Mononuclear cell (primary cell): Measurements from ENCODE around the gene ADGRG7. TPM values are rescaled to one million over a fixed set of nuclear protein-coding genes. Genes with fewer than 3 reads are reported as not detected.

Source experiments
- H3K27me3 ChIP-seq: 2 replicates; pipeline ENCODE4 v1.6.0; 2011; ENCODE audit warnings: low read length, control low read depth; ENCODE audit not compliant: insufficient read depth
- H3K4me1 ChIP-seq: 2 replicates; pipeline ENCODE4 v1.5.1; 2011; ENCODE audit warnings: mild to moderate bottlenecking, low read length, control low read depth; ENCODE audit not compliant: insufficient read depth
- H3K4me3 ChIP-seq: 2 replicates; pipeline ENCODE4 v1.5.1; 2011; ENCODE audit warnings: mild to moderate bottlenecking, low read length, moderate library complexity
- H3K9me3 ChIP-seq: 2 replicates; pipeline ENCODE4 v1.5.1; 2011; ENCODE audit warnings: low read depth, mild to moderate bottlenecking, control low read depth, low read length
- total RNA-seq: library from RNA; depleted of rRNA; stranded (reverse); fragments of >200 nt; gene quantifications from one replicate; pipeline ENCODE4 v1.2.3, GENCODE V29; 2012

The ADGRG7 gene
- total RNA-seq, 1 donor, result not detected

DNA sequence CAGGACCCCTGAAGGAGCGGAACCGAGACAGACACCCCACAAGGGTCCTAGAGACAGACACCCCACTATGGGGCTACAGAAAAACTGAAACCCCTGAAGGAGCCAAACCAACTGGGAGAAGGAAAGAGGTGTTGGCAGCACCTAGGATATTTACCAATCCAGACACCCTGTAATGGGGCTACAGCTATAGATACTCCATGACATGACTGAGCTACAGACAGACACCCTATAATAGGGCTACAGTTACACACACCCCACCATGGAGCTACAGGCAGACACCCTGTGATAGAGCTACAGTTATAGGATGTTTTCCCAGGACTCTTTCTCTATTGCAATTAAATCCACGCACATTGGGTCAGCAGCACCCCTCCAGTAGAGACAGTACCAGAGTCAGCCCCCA lies 22.6 kb upstream of the ADGRG7 start:
- no peak overlapping the region for H3K4me3 ChIP-seq
- no peaks in the 10 kb centered on the region for H3K9me3 ChIP-seq
- no peaks in the 10 kb centered on the region for H3K4me1 ChIP-seq
- no peaks in the 10 kb centered on the region for H3K27me3 ChIP-seq

DNA sequence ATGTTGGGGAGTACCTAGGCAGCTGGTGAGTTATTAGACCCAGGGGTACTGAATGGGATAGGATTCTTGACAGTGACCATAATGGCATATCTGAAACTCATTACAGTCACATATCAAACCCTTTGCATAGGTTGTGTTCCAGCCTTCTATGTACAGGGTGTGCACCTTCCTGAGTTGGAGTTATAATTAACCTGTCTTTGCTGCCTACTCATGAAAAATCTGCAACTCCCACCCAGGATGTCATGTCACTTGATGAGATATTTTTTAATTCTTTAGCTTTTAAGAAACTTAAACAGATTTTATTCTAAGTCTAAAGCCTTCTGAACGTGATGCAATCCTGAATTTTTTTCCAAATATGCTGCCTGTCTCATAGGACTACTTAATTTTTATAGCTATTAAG lies 21.1 kb upstream of the ADGRG7 start:
- H3K4me3 ChIP-seq, result no peak overlapping the region
- H3K9me3 ChIP-seq, result no peaks in the 10 kb centered on the region
- no peaks in the 10 kb centered on the region for H3K27me3 ChIP-seq
- H3K4me1 ChIP-seq, result no peaks in the 10 kb centered on the region

DNA sequence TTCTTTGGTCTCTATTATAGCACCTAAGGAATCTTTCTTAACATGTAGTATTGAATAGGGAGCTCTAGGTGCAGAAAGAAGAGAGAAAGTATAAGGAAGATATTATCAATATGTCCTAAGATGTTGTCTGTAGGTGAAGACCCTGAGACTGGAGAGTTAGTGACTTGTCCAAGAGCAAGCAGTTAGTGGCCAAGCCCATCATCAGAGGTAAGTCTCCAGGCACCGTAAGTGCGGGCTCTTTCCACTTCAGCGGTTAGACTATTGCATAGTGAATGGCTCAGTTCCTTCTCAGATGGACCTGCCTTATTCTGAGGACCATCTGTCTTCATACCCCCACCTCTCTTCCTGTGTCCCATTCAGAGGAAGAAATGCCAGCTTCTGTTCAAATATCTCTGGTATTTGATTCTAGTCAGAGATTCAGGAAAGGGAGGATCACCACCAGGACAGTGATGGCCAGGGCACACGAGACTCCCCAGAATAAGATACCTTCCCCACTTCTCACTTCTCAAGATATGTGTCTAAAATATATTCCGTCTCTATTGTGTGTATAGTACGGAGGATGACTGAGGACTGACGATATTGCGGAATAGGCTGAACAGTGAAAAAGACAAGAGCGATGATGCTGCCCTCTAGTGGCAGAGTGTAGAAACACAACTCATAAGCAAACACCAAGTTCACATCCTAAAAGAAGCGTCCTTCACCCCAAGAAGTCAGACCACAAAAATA lies 19.1 kb upstream of the ADGRG7 start:
- Histone ChIP-seq H3K4me3 (no peak overlapping the region), H3K9me3 (no peaks in the 10 kb centered on the region), H3K4me1 (no peaks in the 10 kb centered on the region), H3K27me3 (no peaks in the 10 kb centered on the region)

DNA sequence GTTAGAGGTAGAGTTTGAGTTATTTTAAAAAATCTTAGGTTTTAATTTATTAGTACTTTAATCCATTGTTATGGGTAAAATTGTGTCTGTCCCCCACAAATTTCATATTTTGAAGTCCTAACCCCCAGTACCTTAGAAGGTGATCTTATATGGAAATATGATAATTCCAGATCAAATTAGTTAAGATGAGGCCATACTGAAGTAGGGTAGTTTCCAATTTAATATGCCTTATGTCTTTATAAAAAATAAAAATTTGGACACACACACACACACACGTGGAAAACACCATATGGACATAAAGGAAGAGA lies 18.6 kb upstream of the ADGRG7 start:
- Histone ChIP-seq H3K4me1 (no peaks in the 10 kb centered on the region), H3K4me3 (no peak overlapping the region), H3K9me3 (no peaks in the 10 kb centered on the region), H3K27me3 (no peaks in the 10 kb centered on the region)

DNA sequence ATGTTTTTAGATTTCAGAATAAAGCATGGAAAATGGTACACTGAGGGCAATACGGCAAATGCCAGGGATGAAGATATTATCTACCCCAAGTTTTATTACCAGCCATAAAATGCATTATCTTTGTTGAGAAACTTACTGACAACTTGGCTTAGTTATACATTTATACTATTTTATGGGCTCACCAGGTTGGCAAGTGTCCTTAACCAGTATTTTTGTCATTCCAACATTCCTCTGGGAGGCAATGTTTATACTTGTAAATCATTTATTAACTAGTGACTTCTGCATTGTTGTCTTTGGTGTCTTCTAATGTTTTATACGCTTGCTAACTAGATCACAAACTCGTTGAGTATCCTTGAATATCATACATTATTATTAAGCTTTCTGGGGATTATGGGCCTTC lies 18.0 kb upstream of the ADGRG7 start:
- H3K4me1 ChIP-seq, result no peaks in the 10 kb centered on the region
- no peak overlapping the region for H3K4me3 ChIP-seq
- no peaks in the 10 kb centered on the region for H3K9me3 ChIP-seq
- H3K27me3 ChIP-seq, result no peaks in the 10 kb centered on the region

DNA sequence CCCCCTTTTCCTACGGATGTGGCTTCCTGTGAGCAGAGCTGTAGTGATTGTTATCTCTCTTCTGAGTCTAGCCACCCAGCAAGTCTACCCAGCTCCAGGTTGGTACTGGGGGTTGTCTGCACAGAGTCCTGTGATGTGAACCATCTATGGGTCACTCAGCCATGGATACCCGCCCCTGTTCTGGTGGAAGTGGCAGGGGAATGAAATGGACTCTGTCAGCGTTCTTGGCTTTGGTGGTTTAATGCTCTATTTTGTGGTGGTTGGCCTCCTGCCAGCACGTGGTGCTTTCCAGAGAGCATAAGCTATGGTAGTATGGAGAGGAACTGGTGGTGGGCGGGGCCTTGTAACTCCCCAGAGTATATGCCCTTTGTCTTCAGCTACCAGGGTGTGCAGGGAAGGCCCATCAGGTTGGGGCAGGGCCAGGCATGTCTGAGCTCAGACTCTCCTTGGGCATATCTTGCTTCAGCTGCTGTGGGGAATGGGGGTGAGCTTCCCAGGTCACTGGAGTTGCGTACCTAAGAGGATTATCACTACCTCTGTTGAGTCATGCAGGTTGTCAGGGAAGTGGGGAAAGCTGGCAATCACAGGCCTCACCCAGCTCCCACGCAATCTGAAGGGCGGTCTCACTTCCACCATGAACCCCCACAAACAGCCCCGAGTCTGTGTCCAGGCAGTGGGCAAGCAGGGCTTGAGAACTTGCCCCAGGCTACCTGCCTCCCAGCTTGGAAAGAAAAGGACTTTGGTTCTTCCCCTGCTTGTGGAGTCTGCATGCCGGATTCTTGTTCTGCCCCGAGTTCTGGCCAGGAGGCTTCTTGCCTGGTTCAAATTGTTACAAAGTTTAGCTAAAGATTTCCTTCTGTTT lies 9.0 kb upstream of the ADGRG7 start:
- Histone ChIP-seq H3K4me3 (no peak overlapping the region), H3K4me1 (peaks cover 17% of the 10 kb centered on the region), H3K9me3 (no peaks in the 10 kb centered on the region), H3K27me3 (no peaks in the 10 kb centered on the region)

DNA sequence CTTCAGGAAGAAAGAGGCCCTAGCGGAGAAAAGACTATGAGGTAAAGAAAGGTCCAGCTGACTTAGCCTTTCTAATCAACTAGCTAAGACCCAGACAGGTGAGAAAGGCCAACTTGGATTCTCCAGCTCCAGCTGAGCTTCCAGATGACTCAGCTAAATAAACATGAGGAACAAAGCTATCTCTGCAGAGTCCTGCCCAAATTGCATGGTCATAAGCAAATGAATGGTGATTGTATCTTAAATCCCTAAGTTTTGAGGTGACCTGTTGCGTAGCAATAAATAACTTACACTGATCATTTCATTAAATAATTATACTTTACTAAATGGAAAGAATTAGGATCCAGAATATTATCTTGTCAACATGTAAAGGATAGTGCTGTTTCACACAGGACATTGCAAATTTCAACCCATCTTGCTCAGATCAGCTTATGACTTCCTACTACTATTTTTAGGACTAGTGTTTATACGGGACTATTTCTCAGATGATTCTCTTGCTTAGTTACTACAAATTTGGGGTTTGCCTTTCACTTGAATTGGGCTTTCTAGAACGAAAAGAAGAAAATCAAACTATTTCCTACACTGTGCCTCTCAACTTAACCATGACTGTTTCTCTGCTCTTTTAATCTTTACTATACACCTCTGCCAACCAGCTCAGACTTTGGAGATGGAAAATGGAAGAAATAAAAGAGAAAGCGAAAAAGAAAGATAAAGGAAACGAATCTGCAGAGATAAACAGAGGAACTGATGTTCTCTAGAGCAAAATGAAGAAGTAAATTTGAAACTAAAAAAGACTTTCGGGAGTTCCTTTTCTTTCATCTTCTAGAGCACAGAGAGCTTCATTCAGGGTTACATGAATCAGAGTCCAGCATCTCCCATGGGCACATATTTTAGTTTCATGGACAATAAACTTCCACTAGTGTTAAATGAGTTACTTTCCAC lies 6.6 kb upstream of the ADGRG7 start:
- H3K4me3 ChIP-seq, result no peak overlapping the region
- H3K4me1 ChIP-seq, result peaks cover 17% of the 10 kb centered on the region
- H3K9me3 ChIP-seq, result no peaks in the 10 kb centered on the region
- no peaks in the 10 kb centered on the region for H3K27me3 ChIP-seq

DNA sequence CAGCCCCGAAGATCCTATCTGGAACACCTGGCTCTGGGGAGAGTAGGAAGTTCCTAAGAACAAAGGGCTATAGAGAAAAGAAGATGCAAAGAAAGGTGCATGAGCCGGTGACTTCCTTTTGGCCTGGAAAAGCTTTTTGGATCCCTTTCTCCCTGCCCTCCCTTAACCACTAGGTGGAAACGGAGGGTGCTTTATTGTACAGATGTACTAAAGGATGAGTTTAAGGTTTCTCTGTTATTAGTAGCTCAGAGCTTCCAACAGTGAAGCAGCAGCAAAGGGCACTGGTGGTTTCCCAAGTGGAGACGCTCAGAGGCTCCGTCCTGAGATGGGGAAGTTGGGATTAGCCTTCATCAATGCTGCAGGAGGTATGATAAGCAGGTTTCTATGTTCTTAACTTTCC lies 5.9 kb upstream of the ADGRG7 start:
- peaks cover 17% of the 10 kb centered on the region for H3K4me1 ChIP-seq
- no peaks in the 10 kb centered on the region for H3K9me3 ChIP-seq
- no peak overlapping the region for H3K4me3 ChIP-seq
- H3K27me3 ChIP-seq, result no peaks in the 10 kb centered on the region

DNA sequence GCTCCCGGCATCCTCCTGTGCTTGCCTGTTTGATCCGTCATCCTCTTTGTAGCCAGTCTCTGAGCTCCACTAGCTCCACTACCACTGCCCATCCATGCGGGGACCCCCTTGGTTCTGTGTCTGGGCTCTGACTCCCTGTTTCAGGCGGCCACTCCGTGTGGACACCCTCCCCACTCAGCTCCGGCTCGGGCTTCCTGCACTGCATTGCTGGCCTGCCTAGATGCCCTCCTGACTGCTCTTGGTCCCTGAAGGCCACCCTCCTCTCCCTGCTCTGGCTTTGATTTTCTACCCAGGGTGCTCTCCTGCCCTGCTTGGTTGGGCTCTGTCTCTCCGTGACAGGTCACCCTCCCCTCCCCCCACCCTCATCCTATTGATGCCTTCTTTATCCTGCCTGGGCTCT lies 4.0 kb upstream of the ADGRG7 start:
- Histone ChIP-seq H3K4me1 (peaks cover 17% of the 10 kb centered on the region), H3K4me3 (no peak overlapping the region), H3K9me3 (no peaks in the 10 kb centered on the region), H3K27me3 (no peaks in the 10 kb centered on the region)

DNA sequence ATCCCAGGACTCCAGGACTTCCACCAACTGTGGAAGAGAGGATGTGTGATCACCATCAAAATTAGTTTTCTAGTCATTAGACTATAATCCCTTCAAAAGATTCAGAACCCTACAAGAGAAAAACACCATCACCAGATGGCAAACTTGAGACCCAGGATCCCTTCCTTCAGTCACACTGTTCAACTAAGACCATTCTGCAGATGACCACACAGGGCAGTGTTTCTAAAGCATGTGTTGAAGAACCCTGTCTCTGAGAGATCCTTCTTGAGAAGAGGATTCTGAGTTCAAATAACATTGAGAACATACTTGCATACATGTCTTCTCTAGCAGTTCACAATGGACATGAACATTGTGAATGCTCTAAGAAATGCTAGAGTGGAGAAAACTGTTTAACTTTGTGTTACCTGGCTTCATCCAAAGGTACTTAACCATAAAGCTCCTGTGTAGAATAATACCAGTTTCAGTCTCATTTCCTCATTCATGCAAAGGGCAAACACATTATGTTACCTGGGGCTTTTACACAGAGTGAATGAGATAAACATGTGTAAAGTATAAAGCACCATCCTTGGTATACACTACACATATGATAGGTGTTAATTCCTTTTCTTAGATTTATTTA lies 2.4 kb upstream of the ADGRG7 start:
- no peaks in the 10 kb centered on the region for H3K9me3 ChIP-seq
- H3K4me1 ChIP-seq, result peaks cover 17% of the 10 kb centered on the region
- no peak overlapping the region for H3K4me3 ChIP-seq
- H3K27me3 ChIP-seq, result no peaks in the 10 kb centered on the region

DNA sequence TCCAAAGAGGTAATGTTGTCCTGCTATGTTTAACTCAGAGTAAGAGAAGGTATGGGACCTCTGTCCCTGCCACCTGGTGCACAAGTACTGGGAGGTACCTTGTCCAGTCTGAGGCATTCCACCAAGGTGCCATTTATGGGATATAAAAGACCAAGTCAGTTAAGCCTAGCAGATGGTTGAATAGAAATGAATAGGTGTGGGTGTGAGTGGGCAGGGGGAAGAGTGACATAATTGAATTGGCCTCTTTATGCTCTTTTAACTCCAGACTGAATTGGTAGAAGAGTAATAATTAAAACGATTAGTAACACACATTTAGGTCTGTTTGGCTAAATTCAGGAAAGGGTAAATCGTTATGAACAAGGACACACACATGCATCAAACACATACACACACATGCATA lies 562 bp downstream of the ADGRG7 start:
- Histone ChIP-seq H3K4me1 (no peaks in the 10 kb centered on the region), H3K27me3 (no peaks in the 10 kb centered on the region), H3K9me3 (no peaks in the 10 kb centered on the region), H3K4me3 (no peak overlapping the region)

DNA sequence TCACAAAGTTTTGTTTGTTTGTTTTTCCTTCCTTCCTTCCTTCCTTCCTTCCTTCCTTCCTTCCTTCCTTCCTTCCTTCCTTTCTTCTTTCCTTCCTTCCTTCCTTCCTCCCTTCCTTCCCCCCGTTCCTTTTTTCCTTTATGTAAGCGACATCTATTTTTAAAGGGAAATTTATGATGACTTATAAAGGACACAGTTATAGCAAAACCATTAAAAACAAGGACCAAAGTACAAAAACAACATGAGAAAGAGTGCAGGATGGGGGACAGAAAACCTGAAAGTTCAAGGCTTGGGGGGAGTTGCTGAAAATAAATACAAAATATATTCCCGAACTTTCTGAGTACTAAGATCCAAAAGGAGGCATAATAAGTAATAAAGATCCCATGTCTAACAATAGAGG lies 1.8 kb downstream of the ADGRG7 start:
- no peaks in the 10 kb centered on the region for H3K9me3 ChIP-seq

DNA sequence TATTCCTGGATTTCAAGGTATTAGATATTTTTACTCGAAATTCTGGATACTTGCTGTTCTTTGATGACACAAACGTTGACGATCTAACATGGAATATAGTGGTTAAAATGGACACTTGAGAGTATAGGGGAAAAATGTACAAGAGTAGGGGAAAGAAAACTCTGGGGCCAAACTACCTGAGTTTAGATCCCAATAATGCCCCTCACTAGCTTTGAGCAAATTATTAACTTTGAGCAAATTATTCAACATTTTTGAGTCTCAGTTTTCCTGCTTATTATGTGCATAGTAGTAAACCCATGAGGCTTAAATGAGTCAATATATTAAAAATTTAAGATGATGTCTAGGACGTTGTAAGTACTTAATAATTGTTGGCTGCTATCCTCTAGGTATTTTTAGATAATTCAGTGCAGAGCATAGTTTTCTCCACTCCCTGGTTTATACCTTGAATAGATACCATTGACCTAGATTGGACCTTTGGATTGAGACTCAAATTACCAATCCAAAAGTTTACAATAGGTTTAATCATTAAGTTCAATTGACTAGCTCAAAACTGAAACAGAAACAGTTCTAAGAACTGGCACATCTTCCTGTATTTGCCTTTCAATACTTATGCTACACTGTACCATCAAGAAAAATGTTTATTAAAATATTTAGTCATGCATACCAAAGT lies 4.5 kb downstream of the ADGRG7 start:
- no peaks in the 10 kb centered on the region for H3K4me1 ChIP-seq
- H3K27me3 ChIP-seq, result peaks cover 3% of the 10 kb centered on the region
- no peak overlapping the region for H3K4me3 ChIP-seq
- H3K9me3 ChIP-seq, result no peaks in the 10 kb centered on the region

More for the DNA sequence above, 1.8 kb downstream of the ADGRG7 start:
- Histone ChIP-seq H3K4me1 (no peaks in the 10 kb centered on the region), H3K27me3 (no peaks in the 10 kb centered on the region), H3K4me3 (no peak overlapping the region)

DNA sequence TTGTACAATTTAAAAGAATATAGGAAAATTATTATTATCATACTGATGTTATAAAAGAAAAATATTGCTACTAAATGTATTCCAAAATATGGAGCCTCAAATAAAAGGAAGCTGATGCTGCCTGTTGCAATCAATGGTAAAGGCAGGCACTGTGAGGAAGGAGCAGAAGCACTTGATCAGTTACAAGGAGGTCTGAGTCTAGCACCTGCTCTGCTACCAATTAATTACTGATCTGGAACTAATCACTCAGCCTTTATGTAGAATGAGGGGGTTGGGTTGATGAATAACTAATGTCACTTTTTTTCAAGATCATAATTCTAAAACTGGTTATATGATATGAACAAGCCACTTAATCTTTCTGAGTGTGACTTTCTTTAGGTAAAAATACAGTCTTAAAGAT lies 5.5 kb downstream of the ADGRG7 start:
- Histone ChIP-seq H3K4me3 (no peak overlapping the region), H3K9me3 (no peaks in the 10 kb centered on the region), H3K4me1 (no peaks in the 10 kb centered on the region), H3K27me3 (peaks cover 3% of the 10 kb centered on the region)
